K562 (cell line): ENCODE data around the gene ABCF2. TPM values are rescaled to one million over a fixed set of nuclear protein-coding genes. Genes with fewer than 3 reads are reported as not detected.

Experiments used
- CREBBP ChIP-seq: IDR thresholded peaks from one replicate; pipeline ENCODE4 v1.6.1; 2012; ENCODE audit warnings: low read depth, mild to moderate bottlenecking, control low read depth, inconsistent platforms, low read length
- CREM ChIP-seq: IDR thresholded peaks from 2 replicates; pipeline ENCODE4 v1.6.1; 2014; ENCODE audit warnings: antibody characterized with exemption, low read depth
- ERF ChIP-seq: fragments of 450-650 bp; formaldehyde crosslinking; IDR thresholded peaks from 2 replicates; pipeline ENCODE4 v1.4.0; 2020; ENCODE audit warnings: mild to moderate bottlenecking, mixed read lengths
- EWSR1 ChIP-seq: fragments of 450-650 bp; IDR thresholded peaks from 2 replicates; pipeline ENCODE4 v1.6.1; 2018; ENCODE audit warnings: borderline replicate concordance, mild to moderate bottlenecking, low read depth, moderate library complexity; ENCODE audit not compliant: partially characterized antibody
- EZH2 ChIP-seq: IDR thresholded peaks from 2 replicates; pipeline ENCODE4 v1.6.1; 2012; ENCODE audit warnings: low read depth, mild to moderate bottlenecking, inconsistent platforms, low read length, borderline replicate concordance
- HNRNPUL1 ChIP-seq: fragments of 200-400 bp; formaldehyde crosslinking; IDR thresholded peaks from 2 replicates; pipeline ENCODE4 v1.6.1; 2017; ENCODE audit warnings: low read length
- MAZ ChIP-seq, 2 experiments: fragments of 450-650 bp in 1 of 2; sonication (generic) in 1 of 2; formaldehyde crosslinking; IDR thresholded peaks in 1 of 2; conservative IDR thresholded peaks in 1 of 2; 2 replicates each; pipeline versions ENCODE4 v1.4.0 to v1.5.0; 2020; ENCODE audit warnings: mild to moderate bottlenecking in 1 of 2, missing genetic modification reagents in 1 of 2
- MCM5 ChIP-seq: fragments of 450-650 bp; IDR thresholded peaks from 2 replicates; pipeline ENCODE4 v1.6.1; 2016; ENCODE audit warnings: low read depth
- MYC ChIP-seq, 2 experiments: fragments of 250-450 bp in 1 of 2; sonication (Bioruptor Pico) in 1 of 2; IDR thresholded peaks; 2 replicates each; pipeline versions ENCODE4 v1.5.1 to v1.6.1; 2012 to 2021; ENCODE audit warnings: low read depth in 2 of 2, borderline replicate concordance in 1 of 2, improper control_type of control experiment in 1 of 2, low read length in 1 of 2, mild to moderate bottlenecking in 1 of 2, moderate library complexity in 1 of 2
- PHF8 ChIP-seq: fragments of 200-600 bp; sonication (generic); IDR thresholded peaks from 2 replicates; pipeline ENCODE4 v1.6.1; 2012; ENCODE audit warnings: mixed run types, mild to moderate bottlenecking, inconsistent platforms, low read length, moderate library complexity, borderline replicate concordance
- RAD51 ChIP-seq: fragments of 450-650 bp; IDR thresholded peaks from 2 replicates; pipeline ENCODE4 v1.7.1; 2016; ENCODE audit warnings: low read depth, mild to moderate bottlenecking, borderline replicate concordance
- SIN3A ChIP-seq, 2 experiments: fragments of 150-350 bp in 1 of 2; IDR thresholded peaks; 2 replicates each; pipeline ENCODE4 v1.6.1; 2011 to 2016; ENCODE audit warnings: borderline replicate concordance in 2 of 2, low read depth in 2 of 2, low read length in 2 of 2, mild to moderate bottlenecking in 2 of 2, moderate library complexity in 2 of 2; ENCODE audit not compliant: control insufficient read depth in 1 of 2
- SMAD4 ChIP-seq: fragments of 250-450 bp; sonication (Bioruptor Pico); conservative IDR thresholded peaks from 2 replicates; pipeline ENCODE4 v1.8.0; 2021; ENCODE audit warnings: inconsistent platforms, mild to moderate bottlenecking, moderate library complexity
- TFAM ChIP-seq: fragments of 250-450 bp; sonication (Bioruptor Pico); conservative IDR thresholded peaks from 2 replicates; pipeline ENCODE4 v1.5.0; 2021; ENCODE audit warnings: mild to moderate bottlenecking, moderate library complexity
- YY1 ChIP-seq, 3 experiments: IDR thresholded peaks; 2 replicates each; pipeline ENCODE4 v1.6.1; 2011; ENCODE audit warnings: low read length in 2 of 3, mild to moderate bottlenecking in 2 of 3, moderate library complexity in 2 of 3, borderline replicate concordance in 1 of 3, control low read depth in 1 of 3, low read depth in 1 of 3; ENCODE audit not compliant: insufficient read depth in 3 of 3, insufficient replicate concordance in 2 of 3, control insufficient read depth in 1 of 3, insufficient read length in 1 of 3; ENCODE audit errors: extremely low read depth in 1 of 3
- ZNF174 ChIP-seq: fragments of 250-450 bp; sonication (Bioruptor Pico); IDR thresholded peaks from 2 replicates; pipeline ENCODE4 v1.4.0; 2020; ENCODE audit warnings: mild to moderate bottlenecking
- ZNF277 ChIP-seq: fragments of 250-450 bp; sonication (Bioruptor Pico); IDR thresholded peaks from 2 replicates; pipeline ENCODE4 v1.8.0; 2022; ENCODE audit warnings: inconsistent platforms, mild to moderate bottlenecking, moderate library complexity, borderline replicate concordance
- ZNF354B ChIP-seq: fragments of 250-450 bp; sonication (Bioruptor Pico); IDR thresholded peaks from 2 replicates; pipeline ENCODE4 v1.4.0; 2020
- ZNF436 ChIP-seq: fragments of 250-450, 450-650 bp; sonication (Bioruptor Pico); formaldehyde crosslinking; IDR thresholded peaks from 2 replicates; pipeline ENCODE4 v1.7.0; 2020; ENCODE audit warnings: mild to moderate bottlenecking
- ZNF696 ChIP-seq: fragments of 250-450 bp; sonication (Bioruptor Pico); conservative IDR thresholded peaks from 2 replicates; pipeline ENCODE4 v1.4.0; 2020; ENCODE audit warnings: mild to moderate bottlenecking, moderate library complexity
- polyA plus RNA-seq, 8 experiments: library from polyadenylated mRNA; depleted of rRNA in 4 of 8; stranded (reverse) in 5 of 8; unstranded in 3 of 8; fragments of >200 nt; fragmentation: Nextera tagmentation in 2 of 8; fragmentation: Illumina TruSeq in 1 of 8; extraction: Ambion mirVana in 2 of 8; extraction: Trizol in 1 of 8; gene quantifications; 2 replicates each; pipeline versions ENCODE4 v1.2.1 to v1.2.3, GENCODE V29; 2011 to 2014; ENCODE audit warnings: inconsistent platforms in 1 of 8, missing spikeins in 1 of 8
- total RNA-seq, 7 experiments: library from RNA; depleted of rRNA in 6 of 7; stranded (reverse); fragments of >200 nt in 6 of 7; fragmentation: Illumina TruSeq in 2 of 7; extraction: Trizol in 2 of 7; gene quantifications; 2 replicates each; pipeline versions ENCODE4 v1.2.1 to v1.2.3, GENCODE V29; 2011 to 2021; ENCODE audit warnings: low replicate concordance in 1 of 7
- TF ChIP-seq, protein P1 (sequence below): sonication (generic); formaldehyde crosslinking; IDR thresholded peaks from 2 replicates; pipeline ENCODE4 v1.9.0; 2022; ENCODE audit warnings: mild to moderate bottlenecking, missing genetic modification reagents

Gene ABCF2
- total and polyA plus RNA-seq, 9 of the 15 experiments (the other 6 are each of a cell fraction or from before 2014, with no cell fraction given): 62.1 to 224 (median 113) TPM

DNA sequence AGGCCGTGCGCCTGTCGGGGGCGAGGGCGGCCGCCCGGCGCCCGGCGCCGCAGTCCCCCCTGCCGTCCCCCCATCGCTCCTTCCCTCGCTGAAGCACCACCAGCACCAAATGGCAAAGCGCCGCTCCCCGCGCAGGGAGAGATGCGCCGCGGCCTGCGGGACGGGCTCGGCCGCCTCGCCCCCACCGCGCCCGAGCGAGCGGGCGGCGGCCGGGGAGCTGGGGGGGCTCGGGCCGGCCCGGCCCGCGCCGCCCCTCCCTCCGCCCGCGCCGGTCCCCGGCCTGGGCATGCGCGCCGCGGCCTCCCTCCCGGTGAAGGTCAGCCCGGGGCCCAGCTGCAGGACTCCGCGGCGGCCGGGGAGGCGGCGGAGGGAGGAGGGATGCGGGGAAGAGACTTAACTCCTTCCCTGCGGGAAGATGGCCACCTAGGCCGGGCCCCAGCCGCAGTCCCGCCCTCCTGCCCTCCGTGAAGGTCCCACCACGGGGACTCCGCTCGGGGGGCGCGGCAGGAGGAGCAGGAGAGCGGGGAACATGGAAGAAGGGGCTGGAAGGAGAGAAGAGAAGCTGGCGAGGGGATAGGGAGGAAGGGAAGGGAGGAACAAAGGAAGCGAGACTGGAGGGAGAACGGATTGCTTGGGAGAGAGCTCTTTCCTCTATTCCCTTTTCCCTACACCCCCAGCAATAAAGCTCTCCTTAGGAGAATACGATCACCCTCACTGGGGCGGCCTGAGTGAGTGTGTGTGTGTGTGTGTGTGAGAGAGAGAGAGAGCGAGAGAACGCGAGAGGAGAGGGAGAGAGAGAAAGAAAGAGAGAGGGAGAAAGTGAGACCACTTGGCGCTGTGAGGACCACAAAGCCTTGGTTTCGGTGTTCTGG, 24.9 kb upstream of the ABCF2 start (continued):
- TF ChIP-seq HNRNPUL1 (no peak), SMAD4 (CRISPR knock-in tag) (peak; percentile 90), ZNF436 (no peak), RAD51 (no peak), TFAM (CRISPR knock-in tag) (no peak), ZNF354B (no peak), ZNF277 (CRISPR knock-in tag) (no peak), YY1 (IDR thresholded peaks at IDR 0.05; ENCODE audit: borderline replicate concordance in 1 of 3, control insufficient read depth in 1 of 3, extremely low read depth in 1 of 3, insufficient read depth in 3 of 3, insufficient read length in 1 of 3, insufficient replicate concordance in 2 of 3, low read depth in 1 of 3, low read length in 2 of 3) (peak in 2 of 3 experiments; percentile 10 to 60), ZNF696 (CRISPR knock-in tag) (no peak), PHF8 (peak; percentile 34; the same call in 1 of the 2 replicates), EZH2 (peak; percentile 90), MCM5 (no peak), CREM (0 out of 2 replicates have a peak, but pooled peaks have one; percentile 30), SIN3A (IDR thresholded peaks at IDR 0.05; ENCODE audit: borderline replicate concordance in 2 of 2, control insufficient read depth in 1 of 2, low read depth in 2 of 2, low read length in 2 of 2) (0 out of 4 replicates have a peak, but pooled peaks of 1 of the 2 experiments have one; percentile 34), ZNF174 (CRISPR knock-in tag) (no peak), ERF (CRISPR knock-in tag) (no peak), MAZ (CRISPR knock-in tag; conservative IDR thresholded peaks at IDR 0.05 in 1 of 2, IDR thresholded peaks at IDR 0.05 in 1 of 2) (peak in 1 of 2 experiments; percentile 41; a peak in 1 of 4 replicates), CREBBP (no peak), EWSR1 (no peak), MYC (IDR thresholded peaks at IDR 0.05; ENCODE audit: low read depth, low read length) (no peak), MYC (CRISPR knock-in tag; IDR thresholded peaks at IDR 0.05; ENCODE audit: borderline replicate concordance, low read depth) (no peak)
- TF ChIP-seq, protein P1, sequence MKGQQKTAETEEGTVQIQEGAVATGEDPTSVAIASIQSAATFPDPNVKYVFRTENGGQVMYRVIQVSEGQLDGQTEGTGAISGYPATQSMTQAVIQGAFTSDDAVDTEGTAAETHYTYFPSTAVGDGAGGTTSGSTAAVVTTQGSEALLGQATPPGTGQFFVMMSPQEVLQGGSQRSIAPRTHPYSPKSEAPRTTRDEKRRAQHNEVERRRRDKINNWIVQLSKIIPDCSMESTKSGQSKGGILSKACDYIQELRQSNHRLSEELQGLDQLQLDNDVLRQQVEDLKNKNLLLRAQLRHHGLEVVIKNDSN (CRISPR knock-in tag): peak; percentile 14; the same call in 1 of the 2 replicates
